Cerebellar cortex (tissue), 1 donor: ENCODE measurements around the gene GAPVD1.

ENCODE experiments used
- DNase-seq: peaks from one replicate; pipeline ENCODE4 v3.0.0-alpha.2; 2015; ENCODE audit warnings: low spot score

Gene GAPVD1

DNA sequence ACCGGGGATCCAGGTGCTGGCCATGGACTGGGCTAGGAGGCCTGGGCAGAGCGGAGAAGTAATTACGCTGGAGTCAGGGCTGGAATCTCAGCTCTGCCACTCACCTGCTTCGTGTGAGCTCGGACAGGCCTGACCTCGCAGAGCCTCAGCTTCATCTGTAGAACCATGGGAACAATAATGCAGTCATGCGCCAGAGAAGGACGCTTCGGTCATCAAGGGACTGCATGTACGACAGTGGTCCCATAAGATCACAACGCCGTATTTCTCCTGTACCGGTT lies 145.1 kb downstream of the GAPVD1 start:
- DNase-seq: no peak

DNA sequence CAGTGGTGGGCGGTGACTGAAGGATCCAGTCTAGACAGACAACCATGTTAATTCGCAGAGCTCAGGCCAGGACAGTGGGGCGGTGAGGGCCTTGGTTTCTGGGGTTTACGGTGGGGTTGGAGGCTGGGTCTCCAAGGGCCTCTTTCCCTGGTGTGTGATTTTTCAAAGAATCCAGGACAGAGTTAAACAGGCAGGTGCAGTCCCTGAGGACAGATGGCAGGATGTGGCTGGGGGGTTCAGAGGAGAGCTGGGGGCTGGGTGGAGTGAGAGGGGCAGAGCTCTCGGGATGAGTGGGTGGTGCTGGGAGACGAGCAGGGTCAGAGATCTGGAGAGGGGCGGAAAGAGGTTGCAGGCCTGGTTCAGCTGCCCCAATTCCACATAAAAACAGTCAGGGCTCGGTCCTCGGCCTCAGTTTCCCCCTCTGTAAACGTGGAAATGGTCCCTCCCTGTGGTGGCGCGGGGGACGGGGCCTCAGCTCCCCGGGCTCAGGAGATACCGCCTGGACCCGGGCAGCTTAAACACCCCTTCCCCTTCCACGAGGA lies 145.9 kb downstream of the GAPVD1 start:
- no peak for DNase-seq

DNA sequence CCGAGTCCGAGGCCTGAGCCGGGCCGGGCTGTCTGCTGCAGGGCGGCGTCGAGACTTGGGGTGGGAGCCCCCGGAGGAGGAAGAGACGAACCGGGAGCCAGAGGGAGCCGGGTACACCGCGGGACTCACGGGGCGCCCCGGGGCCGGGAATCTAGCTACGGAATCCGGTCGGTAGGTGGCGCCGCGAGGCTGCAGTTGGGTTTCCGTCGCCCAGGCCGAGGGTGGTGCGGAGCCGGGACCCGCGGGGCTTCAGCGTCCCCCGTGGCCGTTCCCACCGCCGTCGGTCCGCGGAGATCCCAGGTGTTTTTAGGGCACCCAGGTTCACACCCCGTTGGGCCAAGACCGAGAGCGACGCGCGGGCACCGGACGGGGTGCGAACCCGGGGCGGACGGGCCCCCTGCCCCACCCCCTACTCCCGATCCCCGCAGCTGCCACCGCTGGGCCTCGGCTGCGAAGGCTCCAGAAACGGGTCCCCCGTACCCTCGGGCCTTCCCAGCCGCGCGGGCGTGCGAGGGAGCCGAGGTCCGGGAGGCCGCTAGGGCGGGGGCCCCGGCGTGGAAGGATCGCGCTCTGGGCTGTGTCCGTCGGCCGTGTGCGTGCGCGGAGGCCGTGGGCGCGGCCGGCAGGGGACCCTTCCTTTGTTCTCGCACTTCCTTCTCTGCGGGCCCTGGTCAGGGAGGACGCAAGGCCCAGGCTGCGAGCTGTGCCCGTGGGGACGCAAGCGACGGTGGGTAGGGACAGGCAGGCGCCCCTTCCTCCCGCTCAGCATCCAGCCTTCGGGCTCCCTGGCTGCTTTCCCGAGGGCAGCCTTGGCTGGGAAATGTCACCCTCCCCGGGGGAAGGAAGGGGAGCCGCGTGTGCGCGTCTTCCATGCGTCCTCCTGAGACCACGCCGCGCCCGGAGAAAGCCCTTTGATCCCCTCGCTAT lies 146.6 kb downstream of the GAPVD1 start:
- peak; percentile 58 for DNase-seq

DNA sequence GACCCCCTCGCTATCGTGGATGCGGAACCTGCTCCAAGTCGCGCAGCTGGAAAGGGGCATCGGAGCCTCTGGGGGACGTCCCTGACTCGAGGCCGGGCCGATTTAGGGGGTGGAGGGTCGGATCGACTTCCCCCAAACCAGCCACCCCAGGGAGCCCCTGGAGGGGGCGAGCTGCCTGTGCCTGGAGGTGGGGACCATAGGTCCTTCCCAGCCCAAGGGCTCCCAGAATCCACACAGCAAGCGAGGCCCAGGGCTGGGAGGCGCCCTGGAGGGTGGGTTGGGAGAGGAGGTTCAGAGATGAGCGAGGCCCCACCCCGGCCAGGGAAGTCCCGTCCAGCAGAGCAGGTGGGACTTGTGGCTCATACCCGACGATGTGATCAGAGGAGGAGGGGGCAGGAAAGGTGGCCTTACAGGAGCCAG lies 147.6 kb downstream of the GAPVD1 start:
- no peak for DNase-seq

DNA sequence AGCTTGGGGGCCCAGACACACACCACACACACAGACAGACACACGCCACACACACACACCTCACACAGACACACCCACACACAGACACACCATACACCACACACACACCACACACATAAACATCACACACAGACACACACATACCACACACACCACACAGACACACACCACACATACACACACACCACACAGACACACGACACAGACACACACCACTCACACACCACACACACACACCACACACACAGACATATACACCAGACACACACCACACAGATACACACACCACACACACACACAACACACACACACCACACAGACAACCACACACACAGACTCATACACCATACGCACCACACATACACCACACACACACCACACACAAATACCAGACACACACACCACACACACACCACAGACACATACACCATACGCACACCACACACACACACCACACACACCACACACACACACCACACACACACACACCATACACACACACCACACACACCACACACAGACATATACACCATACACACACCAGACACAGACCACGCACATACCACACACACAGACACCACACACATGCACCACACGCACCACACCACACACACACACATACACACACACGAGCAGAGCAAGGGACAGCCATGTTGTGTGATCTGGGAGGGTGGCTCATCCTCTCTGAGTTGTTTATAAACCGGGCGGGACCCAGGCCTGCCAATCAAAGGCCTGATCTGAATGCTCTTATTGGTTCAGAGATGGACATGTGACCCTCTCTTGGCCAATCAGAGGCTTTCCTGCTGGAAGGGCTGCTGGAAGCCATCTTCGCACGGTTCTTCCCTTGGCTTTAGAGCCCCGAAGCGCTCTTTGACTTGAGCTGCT lies 148.3 kb downstream of the GAPVD1 start:
- peak; percentile 66 for DNase-seq

DNA sequence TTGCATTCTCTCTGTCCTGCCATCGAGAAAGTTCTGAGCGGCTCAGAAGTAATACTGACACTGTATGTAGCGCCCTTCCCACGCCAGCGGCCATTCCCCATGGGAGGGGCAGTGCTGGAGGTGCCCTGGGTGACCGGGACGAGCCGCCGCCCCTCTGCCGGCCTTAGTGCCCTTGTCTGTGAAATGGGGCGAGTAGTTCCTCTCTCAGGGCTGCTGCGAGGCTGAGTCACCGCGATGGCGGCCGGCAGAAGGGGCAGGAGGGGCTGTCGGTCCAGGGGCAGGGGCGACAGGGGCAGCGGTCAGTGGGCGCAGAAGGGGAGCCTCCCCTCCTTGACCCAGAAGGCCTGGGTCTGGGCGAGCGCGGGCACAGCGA lies 148.9 kb downstream of the GAPVD1 start:
- DNase-seq: no peak

DNA sequence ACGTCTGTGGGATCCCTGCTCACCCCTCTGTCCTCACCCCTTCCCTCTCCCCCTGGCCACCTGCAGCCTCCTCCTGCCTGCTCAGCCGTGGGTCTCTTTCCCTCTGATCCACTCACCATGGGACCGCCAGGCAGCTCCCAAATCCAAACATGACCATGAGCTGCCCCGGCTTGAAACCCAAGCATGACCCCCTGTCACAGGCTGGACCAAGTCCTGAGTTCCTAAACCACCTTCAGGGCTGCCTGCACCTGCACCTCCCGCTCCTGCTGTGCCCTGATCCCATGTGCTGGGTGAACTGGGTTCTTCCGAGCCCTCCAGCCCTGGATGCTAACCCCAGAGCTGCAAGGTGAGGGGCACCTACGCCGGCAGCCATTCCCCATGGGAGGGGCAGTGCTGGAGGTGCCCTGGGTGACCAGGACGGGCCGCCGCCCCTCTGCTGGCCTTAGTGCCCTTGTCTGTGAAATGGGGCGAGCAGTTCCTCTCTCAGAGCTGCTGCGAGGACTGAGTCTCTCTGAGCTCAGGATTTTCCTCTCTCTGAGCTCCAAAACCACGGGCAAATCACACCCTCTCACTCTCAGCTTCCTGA lies 149.6 kb downstream of the GAPVD1 start:
- DNase-seq: no peak

DNA sequence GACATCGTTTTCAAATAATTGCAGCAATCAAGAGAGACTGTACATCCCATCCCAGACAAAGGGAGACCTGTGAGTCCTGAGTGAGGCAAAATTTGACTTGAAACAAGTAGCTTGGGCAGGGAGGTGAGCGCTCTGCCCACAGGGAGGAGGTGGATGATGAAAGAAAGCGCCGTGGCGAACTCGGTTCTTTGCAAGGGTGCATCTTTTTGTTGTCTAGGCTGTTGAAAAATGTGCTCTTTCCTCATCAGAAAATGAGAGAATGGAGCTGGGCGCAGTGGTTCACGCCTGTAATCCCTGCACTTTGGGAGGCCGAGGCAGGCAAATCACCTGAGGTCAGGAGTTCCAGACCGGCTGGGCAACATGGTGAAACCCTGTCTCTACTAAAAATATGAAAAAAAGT lies 150.5 kb downstream of the GAPVD1 start:
- no peak for DNase-seq

DNA sequence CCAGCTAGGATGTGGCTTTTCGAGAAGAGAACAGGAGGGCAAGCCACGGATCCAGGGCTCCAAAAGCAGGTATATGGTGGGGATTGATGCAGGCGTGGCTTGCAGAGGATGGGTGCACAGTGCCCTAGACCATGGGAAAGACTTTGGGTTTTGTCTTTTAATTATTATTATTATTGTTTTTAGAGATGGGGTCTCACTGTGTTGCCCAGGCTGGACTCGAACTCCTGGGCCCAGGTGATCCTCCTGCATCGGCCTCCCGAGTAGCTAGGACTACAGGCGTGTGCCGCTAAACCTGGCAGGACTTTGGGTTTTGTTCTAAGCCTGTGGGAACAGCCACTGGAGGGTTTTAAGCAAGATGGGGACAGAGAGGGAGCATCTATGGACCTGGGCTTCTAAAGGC lies 152.0 kb downstream of the GAPVD1 start:
- DNase-seq: no peak

DNA sequence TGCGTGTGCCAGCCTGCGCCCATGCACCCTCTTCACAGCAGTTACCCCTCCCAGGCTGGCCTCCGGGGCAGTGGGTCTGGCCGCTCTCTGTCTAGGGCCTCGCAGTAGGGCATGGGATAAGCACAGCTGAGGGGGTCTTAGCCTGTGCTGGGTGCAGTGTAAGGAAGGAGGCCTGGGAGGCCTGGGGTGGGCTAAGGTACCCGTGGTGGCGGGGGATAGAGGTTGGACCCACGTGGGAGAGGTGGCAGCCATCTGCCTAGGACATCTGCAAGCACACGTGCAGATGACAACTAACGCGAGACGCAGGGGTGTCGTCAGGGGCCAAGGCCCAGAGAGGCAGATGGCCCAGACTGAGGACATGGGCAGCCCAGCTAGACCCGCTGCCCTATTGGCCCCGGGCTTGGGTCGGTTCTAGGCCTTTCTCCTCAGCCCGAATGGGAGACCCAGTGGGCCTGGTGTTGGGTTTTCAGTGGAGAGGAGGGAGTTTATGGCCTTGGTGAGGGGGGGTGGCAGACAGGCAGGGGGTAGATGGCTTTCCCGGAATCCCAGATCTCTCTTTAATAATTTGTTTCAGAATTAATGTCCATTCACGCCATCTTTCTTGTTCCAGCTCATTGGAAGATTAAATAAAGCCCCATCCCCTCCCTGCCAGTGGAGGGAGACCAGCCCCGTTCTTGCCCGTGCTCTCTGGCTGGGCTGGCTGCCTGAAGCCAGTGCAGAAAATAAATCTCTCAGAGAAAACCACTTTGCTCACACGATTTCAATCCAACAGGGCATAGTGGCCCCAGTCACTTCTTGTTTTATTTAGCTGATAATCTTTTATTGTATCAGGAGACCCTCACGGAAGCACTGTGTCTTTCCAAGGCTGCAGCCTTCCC lies 154.2 kb downstream of the GAPVD1 start:
- DNase-seq: no peak

DNA sequence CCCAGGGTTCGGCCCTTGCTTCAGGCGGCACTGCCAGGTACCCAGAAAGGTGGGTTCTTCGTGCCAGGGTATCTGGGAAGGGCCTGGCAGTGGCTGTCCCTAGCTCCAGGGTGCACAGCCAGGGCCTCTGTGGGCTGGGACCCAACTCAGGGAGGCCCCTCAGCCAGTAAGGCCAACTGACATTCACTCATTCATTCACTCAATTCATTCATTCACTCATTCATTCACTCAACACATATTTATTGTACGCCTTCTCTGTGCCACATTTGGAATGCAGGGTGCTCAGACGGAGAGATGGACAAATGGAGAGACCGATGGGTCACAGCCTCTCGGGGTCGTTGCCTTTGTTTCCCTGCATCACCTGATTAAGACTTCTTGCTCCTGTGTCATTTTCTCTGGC lies 154.9 kb downstream of the GAPVD1 start:
- DNase-seq: no peak
